Body of pancreas (tissue), 4 donors: ENCODE results near the gene LTBR.

Experiments used
- POLR2A ChIP-seq, 3 donors: fragments of 450-650 bp; IDR thresholded peaks; one replicate each; pipeline ENCODE4 v1.6.1; 2016; ENCODE audit warnings: antibody characterized with exemption in 3 of 3, mild to moderate bottlenecking in 2 of 3
- TF ChIP-seq, protein P1 (sequence below), 7 experiments: fragments of 450-650 bp in 4 of 7; fragments of 200-600 bp in 3 of 7; sonication (generic) in 3 of 7; IDR thresholded peaks; one replicate each; pipeline ENCODE4 v1.5.1; 2016 to 2019; ENCODE audit warnings: antibody characterized with exemption in 7 of 7

- TF ChIP-seq, protein P1, sequence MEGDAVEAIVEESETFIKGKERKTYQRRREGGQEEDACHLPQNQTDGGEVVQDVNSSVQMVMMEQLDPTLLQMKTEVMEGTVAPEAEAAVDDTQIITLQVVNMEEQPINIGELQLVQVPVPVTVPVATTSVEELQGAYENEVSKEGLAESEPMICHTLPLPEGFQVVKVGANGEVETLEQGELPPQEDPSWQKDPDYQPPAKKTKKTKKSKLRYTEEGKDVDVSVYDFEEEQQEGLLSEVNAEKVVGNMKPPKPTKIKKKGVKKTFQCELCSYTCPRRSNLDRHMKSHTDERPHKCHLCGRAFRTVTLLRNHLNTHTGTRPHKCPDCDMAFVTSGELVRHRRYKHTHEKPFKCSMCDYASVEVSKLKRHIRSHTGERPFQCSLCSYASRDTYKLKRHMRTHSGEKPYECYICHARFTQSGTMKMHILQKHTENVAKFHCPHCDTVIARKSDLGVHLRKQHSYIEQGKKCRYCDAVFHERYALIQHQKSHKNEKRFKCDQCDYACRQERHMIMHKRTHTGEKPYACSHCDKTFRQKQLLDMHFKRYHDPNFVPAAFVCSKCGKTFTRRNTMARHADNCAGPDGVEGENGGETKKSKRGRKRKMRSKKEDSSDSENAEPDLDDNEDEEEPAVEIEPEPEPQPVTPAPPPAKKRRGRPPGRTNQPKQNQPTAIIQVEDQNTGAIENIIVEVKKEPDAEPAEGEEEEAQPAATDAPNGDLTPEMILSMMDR (IDR thresholded peaks at IDR 0.05) = no peak
- no peak for TF ChIP-seq POLR2A (IDR thresholded peaks at IDR 0.05)
Measured at GRCh38 chr12:6407236-6407954, 23.4 kb downstream of the LTBR start.
